ENCODE data around the gene PBLD.

Gene PBLD

GRCh38 chr10:68332259-68333057 is at the start of gene PBLD:
PBLD (minus strand) TSS chr10:68332928; CDS start chr10:68306844, 26,084 bp downstream.
- DNase-seq, result peak; percentile 56

GRCh38 chr10:68371604-68372003 is 38.9 kb upstream of the PBLD start:
- no peak for DNase-seq

- no peak for DNase-seq
These were observed 34.4 kb upstream of the PBLD start for GRCh38 chr10:68367121-68367520.

- DNase-seq, result no peak
These were observed 33.9 kb upstream of the PBLD start for GRCh38 chr10:68366600-68366999.

GRCh38 chr10:68365611-68366010 is 32.9 kb upstream of the PBLD start:
- no peak for DNase-seq

GRCh38 chr10:68364101-68364886 is 31.6 kb upstream of the PBLD start:
- DNase-seq, result no peak

GRCh38 chr10:68362590-68362989 is 29.9 kb upstream of the PBLD start:
- no peak for DNase-seq

- DNase-seq, result no peak
These were observed 26.5 kb upstream of the PBLD start for GRCh38 chr10:68359189-68359588.

GRCh38 chr10:68353537-68353936 is 20.8 kb upstream of the PBLD start:
- no peak for DNase-seq

- DNase-seq, result peak; percentile 18
These were observed 15.6 kb upstream of the PBLD start for GRCh38 chr10:68348265-68348741.

GRCh38 chr10:68346774-68347173 is 14.0 kb upstream of the PBLD start:
- no peak for DNase-seq

GRCh38 chr10:68345621-68346020 is 12.9 kb upstream of the PBLD start:
- DNase-seq, result no peak

GRCh38 chr10:68342909-68343516 is 10.3 kb upstream of the PBLD start:
- DNase-seq, result no peak

GRCh38 chr10:68340358-68341080 is 7.8 kb upstream of the PBLD start:
- DNase-seq, result no peak

GRCh38 chr10:68336754-68337351 is 4.1 kb upstream of the PBLD start:
- DNase-seq, result no peak

- DNase-seq, result no peak
These were observed 2.1 kb upstream of the PBLD start for GRCh38 chr10:68334672-68335467.

GRCh38 chr10:68333440-68334431 is 1.0 kb upstream of the PBLD start:
- DNase-seq, result no peak

- DNase-seq, result no peak
These were observed 299 bp upstream of the PBLD start for GRCh38 chr10:68333058-68333395.

GRCh38 chr10:68331455-68332258 is 1.1 kb downstream of the PBLD start, which contains the start of gene HNRNPH3:
HNRNPH3 (plus strand) TSS chr10:68332064; CDS start chr10:68337222, 5,158 bp downstream.
- DNase-seq, result peak; percentile 94
